Spleen (tissue), 11 donors: Measurements from ENCODE around the gene ATP1A4. TPM values are rescaled to one million over a fixed set of nuclear protein-coding genes. Genes with fewer than 3 reads are reported as not detected.

Experiments used
- DNase-seq: peaks from one replicate; pipeline ENCODE4 v3.0.0-alpha.2; 2020
- H3K27ac ChIP-seq, 8 donors: fragments of 200-600 bp; sonication (generic) in 7 of 8; 1 replicate in 4 of 8; 2 replicates in 4 of 8; pipeline versions ENCODE4 v1.5.0 to v1.8.0; 2016 to 2021; ENCODE audit warnings: inconsistent platforms in 4 of 8, mild to moderate bottlenecking in 4 of 8, moderate library complexity in 1 of 8
- H3K27me3 ChIP-seq, 7 donors: fragments of 200-600 bp; sonication (generic) in 6 of 7; replicated peaks in 1 of 7; 1 replicate in 4 of 7; 2 replicates in 3 of 7; pipeline versions ENCODE4 v1.5.0 to v1.8.0; 2016 to 2021; ENCODE audit warnings: inconsistent platforms in 3 of 7, mild to moderate bottlenecking in 1 of 7
- H3K36me3 ChIP-seq, 6 donors: fragments of 200-600 bp; sonication (generic) in 5 of 6; 1 replicate in 4 of 6; 2 replicates in 2 of 6; pipeline versions ENCODE4 v1.5.0 to v1.8.0; 2016 to 2021; ENCODE audit warnings: inconsistent platforms in 2 of 6
- H3K4me1 ChIP-seq, 6 donors: fragments of 200-600 bp; sonication (generic) in 5 of 6; 1 replicate in 3 of 6; 2 replicates in 3 of 6; pipeline versions ENCODE4 v1.5.0 to v1.8.0; 2016 to 2021; ENCODE audit warnings: inconsistent platforms in 3 of 6
- H3K4me3 ChIP-seq, 8 donors: fragments of 200-600 bp; sonication (generic) in 7 of 8; 1 replicate in 4 of 8; 2 replicates in 4 of 8; pipeline versions ENCODE4 v1.5.0 to v1.8.0; 2016 to 2021; ENCODE audit warnings: inconsistent platforms in 4 of 8, mild to moderate bottlenecking in 4 of 8, moderate library complexity in 2 of 8
- H3K9me3 ChIP-seq, 8 donors: fragments of 200-600 bp; sonication (generic) in 7 of 8; 1 replicate in 4 of 8; 2 replicates in 4 of 8; pipeline versions ENCODE4 v1.5.0 to v1.8.0; 2016 to 2021; ENCODE audit warnings: inconsistent platforms in 4 of 8
- CTCF ChIP-seq, 11 experiments: fragments of 200-600 bp in 7 of 11; fragments of 450-650 bp in 4 of 11; sonication (generic) in 4 of 11; IDR thresholded peaks in 8 of 11; conservative IDR thresholded peaks in 3 of 11; 1 replicate in 7 of 11; 2 replicates in 4 of 11; pipeline versions ENCODE4 v1.4.0 to v1.8.0; 2016 to 2021; ENCODE audit warnings: antibody characterized with exemption in 11 of 11, inconsistent platforms in 4 of 11, mild to moderate bottlenecking in 1 of 11
- POLR2A ChIP-seq, 3 donors: fragments of 450-650 bp; IDR thresholded peaks; one replicate each; pipeline ENCODE4 v1.5.1; 2017; ENCODE audit warnings: antibody characterized with exemption in 3 of 3, mild to moderate bottlenecking in 1 of 3
- POLR2AphosphoS5 ChIP-seq, 3 donors: sonication (generic); formaldehyde crosslinking; IDR thresholded peaks; one replicate each; pipeline ENCODE4 v1.5.1; 2017; ENCODE audit warnings: antibody characterized with exemption in 3 of 3
- WGBS, 5 donors: extraction: QIAGEN DNeasy Blood & Tissue Kit in 3 of 5; methylation state at CpG; one replicate each; pipeline versions ENCODE4 v1.1.5 to v1.1.7; 2013 to 2018; 5-methylcytosine and 5-hydroxymethylcytosine counted together
- intact Hi-C: fragments of 100-400 bp; cut with DNase I; formaldehyde crosslinking; loops from one replicate; pipeline ENCODE4 v1.15.0; 2023; ENCODE audit warnings: low total_unique reads
- polyA plus RNA-seq, 3 donors: library from polyadenylated mRNA; stranded (reverse); fragments of 200-250 nt; gene quantifications; one replicate each; pipeline ENCODE4 v1.2.1, GENCODE V29; 2013
- total RNA-seq, 7 donors: library from RNA; depleted of rRNA in 3 of 7; stranded (reverse); fragments of >200 nt in 3 of 7; fragmentation: NEBNext Ultra II Directional in 4 of 7; extraction: Animal tissue kit (Norgen Biotek cat#: 25700) in 4 of 7; gene quantifications; one replicate each; pipeline versions ENCODE4 v1.1.0 to v1.2.1, GENCODE V29; 2016 to 2021
- donor health status: healthy with polysubstance abuse.
- donor health status: DM: no; HTN: no; CAD: no; lungs with moderate emphysema.
- donor health status: DM: no; HTN: no; CAD: no.
- donor health status: Bipolar disorder and iron deficiency.
- donor health status: healthy.
- donor health status: DM: no; HTN: no; CAD: no.
- donor health status: DM: yes; HTN: yes; CAD: no.

ATP1A4 gene
- total and polyA plus RNA-seq, 10 donors, result 0.70 to 2.9 (median 0.95) TPM; not detected in 2

- Histone ChIP-seq H3K27me3 (no peaks in the 10 kb centered on the region), H3K36me3 (no peaks in the 10 kb centered on the region), H3K27ac (no peak overlapping the region), H3K4me3 (no peak overlapping the region), H3K4me1 (no peaks in the 10 kb centered on the region), H3K9me3 (no peaks in the 10 kb centered on the region)
- TF ChIP-seq POLR2AphosphoS5 (IDR thresholded peaks at IDR 0.05) (no peak), POLR2A (IDR thresholded peaks at IDR 0.05) (no peak), CTCF (IDR thresholded peaks at IDR 0.05 in 8 of 11, conservative IDR thresholded peaks at IDR 0.05 in 3 of 11) (no peak)
- no peak for DNase-seq
- WGBS, 5 donors, result 56 to 75% (median 64%) methylated on average over 3 of the region's 3 CpGs
- intact Hi-C loops, result no loop called here
These were observed 3.4 kb downstream of the ATP1A4 start for GRCh38 chr1:160154790-160155189.

GRCh38 chr1:160156361-160156760 lies 5.0 kb downstream of the ATP1A4 start:
- no peak for TF ChIP-seq CTCF (IDR thresholded peaks at IDR 0.05 in 8 of 11, conservative IDR thresholded peaks at IDR 0.05 in 3 of 11)
- TF ChIP-seq POLR2A (IDR thresholded peaks at IDR 0.05), result no peak
- no peak for TF ChIP-seq POLR2AphosphoS5 (IDR thresholded peaks at IDR 0.05)
- Histone ChIP-seq H3K27ac (no peak overlapping the region), H3K9me3 (no peaks in the 10 kb centered on the region), H3K4me3 (no peak overlapping the region), H3K27me3 (no peaks in the 10 kb centered on the region), H3K36me3 (no peaks in the 10 kb centered on the region), H3K4me1 (no peaks in the 10 kb centered on the region)
- 84 to 94% (median 91%) methylated on average over 5 of the region's 5 CpGs for WGBS, 5 donors
- intact Hi-C loops, result no loop called here
- DNase-seq, result no peak

- TF ChIP-seq POLR2A (IDR thresholded peaks at IDR 0.05) (no peak), POLR2AphosphoS5 (IDR thresholded peaks at IDR 0.05) (no peak), CTCF (IDR thresholded peaks at IDR 0.05 in 8 of 11, conservative IDR thresholded peaks at IDR 0.05 in 3 of 11) (no peak)
- H3K27me3 ChIP-seq, result no peaks in the 10 kb centered on the region
- no peak overlapping the region for H3K4me3 ChIP-seq
- no peak for DNase-seq
- 76 to 95% (median 80%) methylated on average over 4 of the region's 4 CpGs for WGBS, 5 donors
- peaks cover 0 to 2% (median 0%) of the 10 kb centered on the region in 6 donors for H3K4me1 ChIP-seq
- H3K27ac ChIP-seq, result no peak overlapping the region
- intact Hi-C loops, result no loop called here
- H3K36me3 ChIP-seq, result no peaks in the 10 kb centered on the region
- no peaks in the 10 kb centered on the region for H3K9me3 ChIP-seq
These were observed 5.8 kb downstream of the ATP1A4 start for GRCh38 chr1:160157174-160157573.

- no peaks in the 10 kb centered on the region for H3K36me3 ChIP-seq
- intact Hi-C loops, result no loop called here
- no peaks in the 10 kb centered on the region for H3K27me3 ChIP-seq
- no peaks in the 10 kb centered on the region for H3K9me3 ChIP-seq
- 68 to 94% (median 89%) methylated on average over 3 of the region's 3 CpGs for WGBS, 5 donors
- peaks cover 0 to 6% (median 0%) of the 10 kb centered on the region in 6 donors for H3K4me1 ChIP-seq
- H3K27ac ChIP-seq, result no peak overlapping the region
- TF ChIP-seq POLR2AphosphoS5 (IDR thresholded peaks at IDR 0.05) (no peak), POLR2A (IDR thresholded peaks at IDR 0.05) (no peak), CTCF (IDR thresholded peaks at IDR 0.05 in 8 of 11, conservative IDR thresholded peaks at IDR 0.05 in 3 of 11) (no peak)
- no peak for DNase-seq
- H3K4me3 ChIP-seq, result no peak overlapping the region
These were observed 6.6 kb downstream of the ATP1A4 start for GRCh38 chr1:160158031-160158430.
